IPS-NIHi11 (cell line): Measurements from ENCODE around the gene COL25A1.
"Not testable (repeated sequence)": the region's sequence is repeated elsewhere in the genome, so short reads cannot be mapped to it uniquely, and the experiment has no call there.

Source experiments
- DNase-seq: peaks from one replicate; pipeline ENCODE4 v3.0.0; 2012; ENCODE audit warnings: mixed read lengths, low spot score

COL25A1 gene

GRCh38 chr4:109046471-109047201, 255.8 kb downstream of the COL25A1 start:
- DNase-seq, result no peak

GRCh38 chr4:109044431-109044830, 258.0 kb downstream of the COL25A1 start:
- DNase-seq, result no peak

- DNase-seq, result no peak
These were observed 259.2 kb downstream of the COL25A1 start for GRCh38 chr4:109043286-109043685.

- no peak for DNase-seq
These were observed 260.7 kb downstream of the COL25A1 start for GRCh38 chr4:109041463-109042360.

- DNase-seq, result no peak
These were observed 262.0 kb downstream of the COL25A1 start for GRCh38 chr4:109040441-109040840.

- no peak for DNase-seq
These were observed 265.4 kb downstream of the COL25A1 start for GRCh38 chr4:109037026-109037425.

- DNase-seq, result no peak
These were observed 268.5 kb downstream of the COL25A1 start for GRCh38 chr4:109033993-109034392.

- no peak for DNase-seq
These were observed 269.8 kb downstream of the COL25A1 start for GRCh38 chr4:109032671-109033070.

GRCh38 chr4:109029987-109030386, 272.5 kb downstream of the COL25A1 start:
- DNase-seq, result no peak

- DNase-seq, result no peak
These were observed 275.4 kb downstream of the COL25A1 start for GRCh38 chr4:109027016-109027500.

- no peak for DNase-seq
These were observed 275.9 kb downstream of the COL25A1 start for GRCh38 chr4:109026588-109026987.

- DNase-seq, result no peak
These were observed 276.9 kb downstream of the COL25A1 start for GRCh38 chr4:109025471-109026076.

GRCh38 chr4:109022961-109023360, 279.5 kb downstream of the COL25A1 start:
- DNase-seq, result no peak

GRCh38 chr4:109021630-109022029, 280.8 kb downstream of the COL25A1 start:
- not testable (repeated sequence) for DNase-seq

- DNase-seq, result no peak
These were observed 281.6 kb downstream of the COL25A1 start for GRCh38 chr4:109020861-109021260.

- no peak for DNase-seq
These were observed 286.3 kb downstream of the COL25A1 start for GRCh38 chr4:109016200-109016599.

GRCh38 chr4:109015413-109015810, 287.0 kb downstream of the COL25A1 start:
- DNase-seq, result no peak

GRCh38 chr4:109014593-109015412, 287.7 kb downstream of the COL25A1 start:
- no peak for DNase-seq

GRCh38 chr4:109012286-109012880, 290.1 kb downstream of the COL25A1 start:
- no peak for DNase-seq

GRCh38 chr4:109011241-109012026, 291.0 kb downstream of the COL25A1 start:
- no peak for DNase-seq
